Femur (tissue), 1 donor: ENCODE measurements around the gene PLPP1.

Experiments used
- DNase-seq: peaks from one replicate; pipeline ENCODE4 v3.0.0-alpha.2; 2017

The PLPP1 gene

DNA sequence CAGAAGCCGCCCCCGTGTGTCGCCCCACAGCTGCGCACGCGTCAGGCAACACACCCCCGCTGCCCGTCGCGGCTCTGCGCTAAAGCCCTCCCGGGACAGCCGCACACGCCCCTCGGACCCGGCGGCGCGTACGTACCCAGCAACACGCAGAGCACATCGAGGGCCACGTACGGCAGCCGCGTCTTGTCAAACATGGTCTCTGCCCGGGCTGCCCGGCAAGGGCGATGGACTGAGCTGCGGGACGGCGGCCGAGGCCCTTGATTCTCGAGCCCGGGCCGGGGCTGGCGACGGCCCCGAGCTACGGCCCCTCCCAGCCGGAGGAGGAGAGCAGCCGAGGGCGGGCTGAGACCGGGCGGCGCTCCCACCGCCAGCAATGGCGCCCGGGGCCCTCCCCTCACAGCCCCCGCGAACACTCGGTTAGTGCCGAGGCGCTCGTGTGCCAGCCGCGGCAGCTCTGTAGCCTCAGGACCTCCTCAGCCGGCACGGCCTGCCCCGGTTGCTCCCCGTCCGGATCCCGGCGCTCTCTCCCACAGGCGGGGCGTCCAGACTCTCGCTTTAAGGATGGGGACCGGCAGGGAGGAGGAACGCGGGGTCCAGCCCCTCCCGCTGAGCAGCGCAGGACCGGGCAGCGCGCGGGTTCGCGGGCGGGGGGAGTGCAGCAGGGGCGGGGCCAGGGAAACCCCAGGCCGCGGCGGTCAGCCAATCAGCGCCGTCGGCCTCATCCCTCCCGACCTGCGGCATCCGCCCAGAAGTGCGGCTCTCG, at the start of gene PLPP1:
Gene PLPP1, minus strand, starts transcription at position 529 of the 763 bp plus-strand sequence. Its CDS starts 335 bp downstream, at position 194.
- DNase-seq = peak; percentile 95

DNA sequence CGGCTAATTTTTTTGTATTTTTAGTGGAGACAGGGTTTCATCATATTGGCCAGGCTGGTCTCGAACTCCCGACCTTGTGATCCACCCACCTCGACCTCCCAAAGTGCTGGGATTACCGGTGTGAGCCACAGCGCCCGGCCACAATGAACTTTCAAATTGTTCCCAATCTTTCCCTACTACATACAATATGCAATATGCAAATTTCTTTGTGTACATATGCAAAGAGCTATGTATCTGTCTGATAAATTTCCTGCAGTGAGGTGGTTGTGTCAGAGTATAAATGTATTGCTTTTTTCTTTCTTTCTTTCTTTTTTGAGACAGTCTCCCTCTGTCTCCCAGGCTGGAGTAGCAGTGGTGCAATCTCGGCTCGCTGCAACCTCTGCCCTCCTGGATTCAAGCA, 48.8 kb upstream of the PLPP1 start:
- DNase-seq = no peak

DNA sequence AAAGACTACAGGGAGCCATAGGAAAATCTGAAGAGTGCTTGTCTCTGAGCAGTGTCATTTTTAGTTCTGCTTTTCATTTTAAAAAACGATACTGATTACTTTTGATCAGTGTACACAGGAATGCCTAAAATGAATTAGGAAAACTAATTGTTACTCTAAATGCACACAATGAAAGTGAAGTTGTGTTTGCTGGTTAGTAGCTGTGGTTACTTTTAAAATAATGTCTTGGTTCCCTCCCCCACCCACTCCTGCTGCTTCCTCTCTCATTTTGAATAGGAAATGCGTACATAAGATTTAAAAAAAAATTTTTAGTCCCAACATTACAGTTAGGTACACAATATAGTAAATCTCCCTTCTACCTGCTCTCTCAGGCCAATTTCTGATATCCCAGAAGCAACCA, 47.5 kb upstream of the PLPP1 start:
- DNase-seq = no peak

DNA sequence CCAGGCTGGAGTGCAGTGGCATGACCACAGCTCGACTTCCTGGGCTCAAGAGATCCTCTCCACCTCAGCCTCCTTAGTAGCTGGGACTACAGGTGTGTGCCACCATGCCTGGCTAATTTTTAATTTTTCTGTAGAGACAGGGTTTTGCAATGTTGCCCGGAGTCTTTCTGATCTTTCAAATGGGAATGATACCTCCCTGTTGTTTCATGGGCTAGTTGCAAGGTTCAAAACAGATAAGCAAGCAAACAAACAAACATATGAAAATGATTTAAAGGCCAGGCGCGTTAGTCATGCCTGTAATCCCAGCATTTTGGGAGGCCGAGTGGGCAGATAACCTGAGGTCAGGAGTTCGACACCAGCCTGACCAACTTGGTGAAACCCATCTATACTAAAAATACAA, 45.3 kb upstream of the PLPP1 start:
- DNase-seq = no peak

DNA sequence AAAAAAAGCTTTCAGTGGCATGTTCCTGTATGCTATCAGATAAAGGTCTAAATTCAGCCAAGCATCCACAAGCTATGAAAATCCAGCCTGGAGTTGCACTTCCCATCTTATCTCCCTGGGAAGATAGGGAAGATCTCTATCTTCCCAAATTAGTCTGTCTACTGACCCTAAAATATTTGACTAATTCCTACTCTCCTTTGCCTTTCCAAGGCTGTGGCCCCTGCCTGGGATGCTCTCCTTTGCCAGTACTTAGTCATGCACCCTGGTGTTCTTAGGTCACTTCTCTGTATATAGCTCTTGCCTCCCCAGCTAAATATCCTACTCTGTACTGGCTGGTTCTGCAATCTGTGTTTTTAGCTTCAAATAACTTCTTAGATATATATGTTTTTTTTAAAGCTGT, 44.0 kb upstream of the PLPP1 start:
- DNase-seq = no peak

DNA sequence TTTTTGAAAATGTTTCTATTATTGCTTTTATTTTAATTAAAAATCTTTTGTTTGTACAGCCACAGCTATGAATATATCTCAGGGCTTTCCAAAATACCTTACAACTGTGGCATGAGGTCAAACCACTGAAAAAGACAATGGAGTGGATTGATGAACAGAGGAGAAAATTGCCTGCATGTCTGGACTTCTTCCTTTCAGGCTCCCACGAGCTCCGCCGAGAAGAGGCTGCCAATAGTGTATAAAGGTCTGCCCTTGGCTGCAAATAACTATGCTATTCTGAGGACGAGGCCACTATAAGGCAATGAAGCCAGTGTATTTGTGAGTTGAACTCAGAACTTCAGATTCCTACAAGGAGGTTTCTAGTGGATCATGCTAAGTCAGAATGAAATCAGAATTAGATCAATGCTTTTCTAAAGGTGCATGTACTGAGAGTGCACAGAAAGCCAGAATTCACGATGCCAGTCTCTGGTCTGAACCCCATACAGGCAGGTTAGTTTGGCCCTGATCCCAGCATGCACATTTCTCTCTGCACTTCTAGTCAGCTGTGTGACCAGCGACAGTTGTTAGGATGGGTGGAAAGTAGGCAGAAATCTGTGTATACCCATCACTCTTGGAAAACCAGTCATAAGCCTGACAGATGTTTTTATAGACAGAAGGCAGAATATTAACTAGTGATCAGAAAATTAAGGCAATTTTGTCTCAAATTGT, 42.7 kb upstream of the PLPP1 start:
- peak; percentile 70 for DNase-seq

DNA sequence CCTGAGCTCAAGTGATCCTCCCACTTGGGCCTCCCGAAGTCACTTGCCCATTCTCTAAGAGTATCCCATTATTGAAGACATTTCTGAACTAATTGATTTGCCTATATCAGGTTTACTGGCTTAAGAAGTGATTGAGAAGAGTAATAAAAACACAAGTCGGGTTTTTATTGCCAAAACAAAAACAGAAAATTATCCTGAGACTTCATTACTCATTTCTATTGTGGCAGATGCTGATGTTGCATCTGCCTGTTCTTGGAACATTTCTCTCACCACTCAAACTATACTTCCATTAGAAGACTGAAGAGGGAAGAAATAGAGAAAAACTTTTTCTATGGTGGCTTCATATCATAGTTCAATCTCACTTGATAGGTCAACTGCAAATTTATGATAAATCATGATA, 41.9 kb upstream of the PLPP1 start:
- no peak for DNase-seq

DNA sequence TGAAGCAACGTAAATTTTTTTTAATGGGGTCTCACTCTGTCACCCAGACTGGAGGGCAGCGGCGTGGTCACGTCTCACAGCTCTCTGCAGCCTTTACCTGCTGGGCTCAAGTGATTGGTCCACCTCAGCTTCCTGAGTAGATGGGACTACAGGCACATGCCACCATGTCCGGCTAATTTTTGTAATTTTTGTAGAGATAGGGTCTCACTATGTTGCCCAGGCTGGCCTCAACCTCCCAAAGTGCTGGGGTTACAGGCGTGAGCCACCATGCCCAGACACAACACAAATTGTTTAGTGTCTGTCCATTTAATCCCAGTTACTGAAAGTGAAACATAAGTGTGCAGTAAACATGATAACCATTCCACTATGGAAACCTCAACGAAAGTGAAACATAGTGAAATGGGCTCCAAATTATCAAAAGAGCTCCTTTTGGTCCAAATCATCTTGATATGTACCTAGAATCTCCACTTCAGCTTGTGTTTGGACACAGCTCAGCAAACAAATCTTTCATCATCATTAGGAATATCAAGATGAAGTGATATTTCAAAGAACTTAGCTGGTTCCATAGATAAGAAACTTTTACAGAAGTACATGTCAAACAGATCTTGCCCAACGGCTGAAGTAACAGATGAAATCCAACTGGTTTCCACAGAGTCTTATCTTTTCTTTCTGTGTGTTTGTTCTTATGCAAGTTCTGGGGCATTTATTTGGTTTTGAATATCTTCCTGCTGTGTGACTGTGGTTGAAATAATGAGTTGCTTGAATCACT, 41.2 kb upstream of the PLPP1 start:
- no peak for DNase-seq

DNA sequence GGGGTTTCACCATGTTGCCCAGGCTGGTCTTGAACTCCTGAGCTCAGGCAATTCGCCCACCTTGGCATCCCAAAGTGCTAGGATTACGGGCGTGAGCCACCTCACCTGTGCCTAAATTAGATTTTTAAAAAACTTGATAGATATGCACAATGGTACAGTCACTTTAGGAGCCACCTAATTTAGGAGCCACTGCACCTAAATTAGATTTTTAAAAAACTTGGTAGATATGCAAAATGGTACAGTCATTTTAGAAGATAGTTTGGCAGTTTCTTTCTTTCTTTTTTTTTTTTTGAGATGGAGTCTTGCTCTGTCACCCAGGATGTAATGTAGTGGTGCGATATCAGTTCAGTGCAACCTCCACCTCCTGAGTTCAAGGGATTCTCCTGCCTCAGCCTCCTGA, 37.8 kb upstream of the PLPP1 start:
- DNase-seq = no peak

DNA sequence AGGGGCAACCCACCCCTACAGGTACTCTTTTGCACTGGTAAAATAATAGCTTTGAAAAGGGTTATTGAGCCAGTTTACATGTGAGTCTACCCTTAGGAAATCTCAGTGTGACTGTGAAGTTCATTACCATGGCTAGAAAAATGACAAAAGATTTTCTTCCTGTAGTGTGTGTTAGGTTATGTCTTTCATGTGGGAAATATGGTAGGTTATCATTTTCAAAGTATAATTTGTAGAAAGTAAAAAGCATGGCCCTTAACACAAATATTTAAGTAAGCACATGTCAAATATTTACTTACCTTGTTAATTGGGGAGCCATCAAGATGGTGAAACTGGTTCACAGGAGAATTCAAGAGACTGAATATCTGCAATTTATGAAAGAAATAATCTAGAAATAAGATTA, 37.3 kb upstream of the PLPP1 start:
- no peak for DNase-seq

DNA sequence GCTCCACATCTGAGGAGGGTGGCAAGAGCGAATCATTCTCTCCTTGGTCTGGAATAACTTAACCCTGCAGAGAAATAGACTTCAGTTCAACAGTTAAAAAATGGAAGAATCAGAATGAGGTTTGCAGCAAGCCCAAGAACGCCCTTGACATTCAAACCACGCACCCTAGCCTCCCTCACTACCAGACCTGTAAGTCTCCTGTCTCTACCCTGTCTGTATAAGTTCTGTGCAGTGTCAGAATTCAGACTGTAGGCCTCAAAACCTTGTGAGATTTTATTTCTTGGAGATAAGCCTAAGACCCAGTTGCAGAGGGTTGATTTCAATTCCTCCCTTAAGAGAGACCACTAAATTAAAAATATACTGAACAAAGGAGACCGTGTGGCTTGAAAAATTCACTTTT, 35.8 kb upstream of the PLPP1 start:
- no peak for DNase-seq

DNA sequence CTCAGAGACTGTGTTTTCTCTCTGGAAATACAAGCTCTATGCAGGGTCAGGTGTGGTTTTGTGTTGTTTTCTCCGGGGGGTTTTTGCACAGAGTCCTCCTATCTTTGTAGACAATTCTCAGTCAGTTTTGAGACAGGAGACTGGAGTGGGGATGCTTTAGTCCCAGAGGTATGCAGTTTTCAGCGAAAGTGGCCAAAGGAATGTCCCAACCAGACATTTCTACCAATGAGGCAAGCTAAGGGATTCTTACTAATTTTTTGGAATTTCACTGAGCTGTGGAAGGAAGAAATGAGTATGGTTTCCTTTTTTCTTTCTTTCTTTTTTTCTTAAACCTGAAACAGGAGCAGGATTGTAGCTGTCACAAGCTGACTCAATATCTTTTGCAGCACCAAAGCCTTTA, 35.3 kb upstream of the PLPP1 start:
- DNase-seq = no peak

DNA sequence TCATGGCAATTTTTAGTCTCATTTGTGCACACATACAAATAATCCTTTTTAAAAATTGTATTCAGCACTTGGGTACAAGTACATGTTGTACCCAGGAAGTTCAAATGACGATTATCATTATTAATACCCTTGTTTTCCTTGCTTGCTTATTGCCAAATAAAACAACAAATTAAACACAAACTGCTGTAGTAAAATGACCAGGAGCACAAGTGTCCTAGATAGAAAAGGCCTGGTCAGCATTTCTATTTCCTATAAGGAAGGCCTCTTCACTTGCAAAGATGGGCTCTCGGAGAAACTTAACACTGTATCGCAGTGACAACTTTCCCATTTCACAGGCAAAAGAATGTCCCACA, 34.7 kb upstream of the PLPP1 start:
- DNase-seq = no peak

DNA sequence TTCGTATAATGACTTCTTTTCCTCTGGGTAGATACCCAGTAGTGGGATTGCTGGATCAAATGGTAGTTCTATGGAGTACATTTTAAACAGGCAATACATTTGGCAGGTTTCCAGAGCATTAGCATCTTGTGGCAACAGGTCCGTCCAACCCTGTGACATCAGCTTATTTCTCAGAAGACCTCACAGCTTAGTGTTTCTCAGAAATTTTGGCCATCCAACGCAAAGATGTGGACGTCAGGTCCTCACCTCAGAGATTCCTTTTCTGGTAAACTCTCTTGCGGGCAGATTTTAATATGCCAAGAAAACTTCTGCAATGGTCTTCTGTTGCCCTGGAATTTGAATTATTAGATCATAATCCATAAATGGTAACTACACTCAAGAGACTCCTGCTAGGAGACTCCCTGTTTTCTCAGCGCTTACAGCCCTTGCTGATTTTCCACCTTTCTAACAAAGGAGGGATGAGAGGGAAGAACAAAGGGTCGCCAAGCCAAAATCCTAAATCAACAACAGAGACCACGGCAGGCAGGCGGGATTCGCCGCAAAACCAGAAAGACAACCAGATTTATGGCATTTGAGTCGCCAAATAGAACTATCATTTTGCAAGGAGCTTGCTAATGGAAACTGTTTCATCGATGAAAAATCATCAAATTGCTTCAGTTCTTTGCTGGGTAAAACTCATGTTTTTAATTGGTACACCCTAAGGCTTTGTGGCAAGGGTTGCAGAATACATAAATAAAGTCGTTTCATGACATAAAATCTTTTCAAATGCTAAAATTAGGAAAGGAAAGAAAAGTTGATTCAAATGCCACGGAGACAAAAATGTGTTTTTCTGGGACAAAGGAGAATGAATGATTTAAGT, 34.1 kb upstream of the PLPP1 start:
- peak; percentile 55 for DNase-seq

DNA sequence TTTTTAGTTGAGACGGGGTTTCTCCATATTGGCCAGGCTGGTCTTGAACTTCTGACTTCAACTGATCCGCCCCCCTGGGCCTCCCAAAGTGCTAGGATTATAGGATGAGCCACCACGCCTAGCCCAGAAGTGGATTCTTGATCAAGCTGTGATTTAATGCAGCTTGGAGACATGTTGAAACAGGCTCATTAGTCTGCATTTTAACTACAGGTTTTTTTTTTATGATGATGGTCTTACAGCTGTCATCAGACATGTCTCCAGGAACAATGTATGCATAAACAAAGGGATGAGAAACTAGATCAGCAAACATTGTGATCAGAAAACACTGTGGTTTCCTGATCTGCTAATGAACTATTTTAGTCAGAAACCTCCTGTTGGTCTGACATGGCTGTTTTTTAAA, 30.0 kb upstream of the PLPP1 start:
- DNase-seq = no peak

DNA sequence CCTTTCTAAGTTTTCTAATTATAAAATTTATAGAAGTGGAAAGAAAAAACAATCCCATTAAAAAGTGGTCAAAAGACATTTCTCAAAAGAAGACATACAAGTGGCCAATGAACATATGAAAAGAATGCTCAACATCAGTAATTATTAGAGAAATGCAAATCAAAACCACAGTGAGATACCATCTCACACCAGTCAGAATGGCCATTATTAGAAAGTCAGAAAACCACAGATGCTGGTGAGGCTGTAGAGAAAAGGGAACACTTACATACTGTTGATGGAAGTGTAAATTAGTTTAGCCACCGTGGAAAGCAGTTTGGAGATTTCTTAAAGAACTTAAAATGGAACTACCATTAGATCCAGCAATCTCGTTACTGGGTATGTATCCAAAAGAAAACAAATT, 23.7 kb upstream of the PLPP1 start:
- DNase-seq = no peak

DNA sequence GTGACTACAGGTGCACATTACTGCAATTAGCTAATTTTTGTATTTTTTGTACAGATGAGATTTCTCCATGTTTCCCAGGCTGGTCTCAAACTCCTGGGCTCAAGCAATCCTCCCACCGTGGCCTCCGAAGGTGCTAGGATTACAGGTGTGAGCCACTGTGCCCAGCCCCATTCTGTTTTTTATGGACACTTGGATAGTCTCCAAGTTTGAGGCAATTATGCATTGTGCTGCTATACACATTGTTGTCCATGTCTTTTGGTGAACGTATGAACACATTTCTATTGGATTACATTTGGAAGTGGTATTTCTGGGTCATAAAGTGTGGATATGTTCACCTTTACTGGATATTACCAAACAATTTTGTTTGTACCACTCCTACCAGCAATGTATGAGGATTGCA, 22.4 kb upstream of the PLPP1 start:
- no peak for DNase-seq

DNA sequence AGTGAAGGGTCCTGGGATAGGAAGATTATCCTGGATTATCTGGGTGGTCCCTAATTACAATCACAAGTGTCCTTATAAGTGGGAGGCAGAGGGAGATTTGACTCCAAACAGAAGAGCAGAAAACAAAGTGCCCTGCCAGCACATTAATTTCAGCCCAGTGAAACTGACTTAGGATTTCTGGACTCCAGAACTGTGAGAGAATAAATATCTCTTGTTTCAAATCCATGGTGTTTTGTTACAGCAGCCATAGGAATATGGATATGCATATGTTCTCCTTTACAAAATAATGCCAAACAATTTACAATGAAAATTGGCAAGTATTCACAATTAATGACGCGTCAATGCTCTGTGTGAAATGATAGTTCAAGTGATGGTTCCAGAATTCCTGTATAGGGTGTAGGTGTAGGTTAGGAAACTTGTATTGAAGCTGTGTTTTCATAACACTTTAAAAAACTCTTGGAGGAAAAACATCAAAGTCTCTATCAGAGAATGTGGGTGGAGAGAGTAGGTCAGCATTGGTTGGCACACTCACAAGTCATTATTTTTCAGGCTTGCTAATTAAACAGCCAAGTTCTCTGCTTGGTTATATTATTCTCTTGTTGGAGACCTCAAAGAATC, 19.9 kb upstream of the PLPP1 start:
- no peak for DNase-seq

DNA sequence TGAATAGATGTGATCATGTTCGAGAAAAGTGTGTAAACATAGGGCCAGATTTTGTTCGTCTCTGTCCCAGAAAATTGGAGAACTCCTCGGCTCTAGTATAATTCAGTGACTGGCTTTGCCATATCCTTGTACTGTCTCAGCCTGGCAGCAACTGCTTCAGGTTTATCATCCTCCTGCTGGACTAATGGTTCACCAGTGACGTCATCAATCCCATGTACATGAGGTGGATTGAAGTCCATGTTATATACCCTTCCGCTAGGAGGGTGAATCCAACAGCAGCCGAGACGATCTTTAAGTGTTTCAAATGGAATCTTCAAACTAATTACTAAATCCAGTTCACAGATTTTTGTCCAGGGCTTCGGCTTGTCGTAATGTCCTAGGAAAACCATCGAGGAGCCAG, 17.1 kb upstream of the PLPP1 start:
- DNase-seq = no peak

DNA sequence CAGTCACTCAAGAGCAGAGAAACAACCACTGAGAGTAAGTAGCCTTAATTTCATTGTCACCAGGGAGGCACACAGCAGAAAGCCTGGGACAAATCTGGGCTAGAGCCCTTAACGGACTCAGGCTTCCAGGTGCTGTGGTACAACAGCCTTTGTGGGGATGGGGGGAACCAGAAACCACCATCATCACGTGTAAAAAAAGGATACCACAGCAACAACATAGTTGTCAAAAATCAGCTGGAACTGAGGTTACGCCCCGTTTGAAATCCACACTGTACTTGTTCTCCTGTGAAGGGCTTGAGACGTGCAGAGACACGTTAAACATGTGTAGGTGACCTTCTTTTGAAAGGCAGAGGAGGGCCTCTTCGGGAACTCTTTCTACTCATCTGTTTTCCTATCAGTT, 16.6 kb upstream of the PLPP1 start:
- no peak for DNase-seq

DNA sequence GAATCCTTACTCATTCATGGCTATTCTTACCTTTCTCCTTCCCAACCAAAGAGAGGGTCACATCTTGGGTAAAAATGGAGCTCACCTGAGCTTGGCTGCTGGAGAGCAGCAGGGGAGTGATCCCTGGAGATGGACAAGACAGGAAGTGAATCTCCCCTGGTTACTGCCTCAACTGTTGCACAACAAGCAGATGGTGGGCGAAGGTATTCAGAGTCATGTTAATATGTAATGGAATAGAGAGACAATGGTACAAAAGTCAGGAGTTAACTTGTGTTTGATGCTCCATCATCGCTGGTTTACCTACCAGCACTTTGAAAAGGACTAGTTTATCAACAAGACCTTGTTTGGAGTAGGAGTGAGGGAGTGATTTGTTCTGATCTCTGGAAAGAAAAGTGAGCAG, 13.0 kb upstream of the PLPP1 start:
- no peak for DNase-seq

DNA sequence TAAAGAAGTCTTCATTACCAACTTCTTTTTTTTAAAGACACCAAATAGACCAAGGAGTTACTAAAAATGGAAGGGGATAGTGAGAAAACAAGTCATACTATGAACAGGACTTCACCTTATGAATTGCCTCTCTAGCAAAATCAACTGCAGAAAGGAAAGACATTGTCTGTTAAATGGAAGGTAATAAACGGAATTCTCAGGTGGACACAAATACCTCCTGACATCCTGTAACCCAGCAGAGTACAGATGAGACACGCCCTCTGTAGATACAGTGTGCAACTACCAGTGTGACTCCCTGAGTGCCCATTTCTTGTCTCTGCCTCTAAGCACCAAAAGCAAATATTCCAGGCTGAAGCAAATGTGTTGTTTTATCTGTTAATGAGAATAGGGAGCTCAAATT, 12.2 kb upstream of the PLPP1 start:
- no peak for DNase-seq

DNA sequence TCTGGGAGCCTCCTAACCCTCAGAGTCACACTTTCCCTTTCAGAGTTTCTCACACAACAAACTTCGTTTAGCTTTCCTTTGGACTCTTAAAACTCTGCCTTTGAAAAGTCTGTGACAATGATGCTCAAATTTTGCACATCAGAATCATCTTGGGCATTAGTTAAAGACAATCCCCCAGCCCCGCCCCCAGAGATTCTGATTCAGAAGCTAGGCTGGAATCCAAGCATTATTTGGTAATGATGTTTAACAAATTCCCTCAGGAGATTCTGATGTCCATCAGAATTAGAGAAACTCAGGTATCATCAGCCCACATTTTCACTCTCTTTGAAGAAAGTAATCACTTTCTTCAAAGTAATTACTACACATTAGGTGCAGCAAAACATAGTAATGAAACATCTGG, 9.6 kb upstream of the PLPP1 start:
- no peak for DNase-seq
